HG03565 (cell line): ENCODE measurements around the gene TAOK2.
"Not testable (repeated sequence)": the region's sequence is repeated elsewhere in the genome, so short reads cannot be mapped to it uniquely, and the experiment has no call there.

Source experiments
- ATAC-seq: cut with Tn5 transposase; IDR thresholded peaks from one replicate; pipeline ENCODE4 v1.9.1; 2021; ENCODE audit warnings: mild to moderate bottlenecking, moderate library complexity; ENCODE audit not compliant: unreplicated experiment

The TAOK2 gene

DNA sequence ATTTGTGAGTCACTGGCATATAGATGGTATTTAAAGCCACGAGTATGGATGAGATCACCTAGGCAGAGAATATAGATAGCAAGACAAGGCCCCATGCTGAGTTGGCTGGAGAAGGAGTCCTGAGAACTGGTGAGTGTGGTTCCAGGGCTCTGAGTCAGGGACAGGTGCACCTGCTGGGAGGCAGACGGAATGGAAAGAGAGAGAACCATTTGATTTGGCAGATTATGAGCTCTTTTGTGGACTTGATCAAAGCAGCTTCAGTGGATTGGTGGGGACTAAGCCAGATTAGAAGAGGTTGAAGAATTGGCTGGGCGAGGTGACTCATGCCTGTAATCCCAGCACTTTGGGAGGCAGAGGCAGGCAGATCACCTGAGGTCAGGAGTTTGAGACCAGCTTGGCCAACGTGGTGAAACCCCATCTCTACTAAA, 45.1 kb downstream of the TAOK2 start:
- ATAC-seq, result no peak

DNA sequence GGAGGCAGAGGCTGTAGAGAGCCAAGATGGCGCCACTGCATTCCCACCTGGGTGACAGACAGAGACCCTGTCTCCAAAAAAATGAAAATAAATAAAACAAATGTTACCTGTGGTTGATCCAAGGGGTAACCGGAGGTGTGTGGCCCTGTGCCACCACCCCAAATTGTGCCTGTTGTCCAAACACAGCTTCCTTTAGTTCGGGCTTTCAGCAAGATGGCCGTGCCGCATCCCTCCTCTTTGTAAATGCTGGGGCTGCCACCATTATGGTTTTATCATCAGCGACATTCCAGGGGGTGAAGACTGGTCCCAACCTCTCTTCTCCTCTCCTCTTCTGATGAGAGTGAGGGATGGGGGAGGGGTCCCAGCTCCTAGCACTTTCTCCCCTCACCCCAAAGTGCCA, 49.2 kb downstream of the TAOK2 start, which contains the start of gene C16orf92:
C16orf92 (plus strand) TSS at position 312 of the 400 bp plus-strand sequence. CDS start 143 bp downstream, outside the sequence.
- no peak for ATAC-seq

DNA sequence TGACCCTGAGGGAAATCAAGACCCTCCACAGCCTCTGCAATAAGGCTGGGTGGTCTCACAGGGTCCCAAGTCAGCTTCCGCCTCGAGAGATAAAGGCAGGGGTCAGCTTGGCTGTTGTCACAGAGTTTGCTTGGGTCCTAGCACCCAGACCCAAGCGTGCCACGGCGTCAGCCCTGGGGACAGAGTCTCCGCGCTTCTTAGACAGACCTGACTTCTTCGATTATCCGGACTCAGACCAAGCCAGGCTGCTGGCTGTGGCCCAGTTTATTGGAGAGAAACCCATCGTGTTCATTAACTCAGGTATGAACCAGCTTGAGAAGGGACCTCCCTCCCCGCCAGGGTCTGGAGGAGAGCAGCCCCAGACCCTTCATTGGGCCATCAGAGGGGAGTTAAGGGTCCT, 49.9 kb downstream of the TAOK2 start:
- no peak for ATAC-seq

DNA sequence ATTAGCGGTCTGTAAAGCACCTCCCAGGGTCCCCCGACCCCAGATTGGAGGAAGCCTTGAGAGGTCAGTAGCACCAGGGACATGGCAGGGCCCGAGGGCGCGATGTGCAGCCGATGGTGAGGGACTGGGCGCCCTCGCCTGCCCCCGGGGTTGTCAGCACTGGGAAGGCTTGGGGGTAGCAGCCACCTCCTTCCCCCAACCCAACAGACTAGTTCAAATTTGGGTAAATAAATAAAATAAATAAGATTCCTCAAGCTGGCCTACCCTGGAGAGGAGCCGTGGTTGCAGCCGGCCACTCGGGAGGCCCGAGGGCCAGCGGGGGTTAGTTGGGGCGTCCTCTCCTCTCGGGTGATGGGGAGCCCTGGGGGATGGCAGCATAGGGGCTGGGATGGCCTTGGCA, 50.8 kb downstream of the TAOK2 start:
- no peak for ATAC-seq

DNA sequence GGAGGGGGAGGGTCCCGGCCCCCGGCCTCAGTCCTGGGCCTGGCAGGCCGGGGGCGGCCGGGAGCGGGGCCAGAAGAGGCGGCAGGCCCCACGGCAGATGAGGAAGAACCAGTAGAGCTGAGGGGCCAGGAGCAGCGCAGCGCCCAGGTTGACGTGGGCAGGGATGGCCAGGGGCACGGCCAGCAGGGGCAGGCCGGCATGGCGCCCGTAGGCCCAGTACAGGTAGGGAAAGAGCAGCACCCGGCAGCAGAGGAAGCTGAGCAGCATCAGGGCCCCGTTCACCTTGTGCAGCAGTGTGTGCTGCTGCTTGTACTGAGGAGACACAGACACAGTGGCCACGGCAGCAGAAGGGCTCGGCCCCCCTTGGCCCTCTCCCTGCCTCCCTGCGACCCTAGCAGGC, 51.5 kb downstream of the TAOK2 start:
- no peak for ATAC-seq

DNA sequence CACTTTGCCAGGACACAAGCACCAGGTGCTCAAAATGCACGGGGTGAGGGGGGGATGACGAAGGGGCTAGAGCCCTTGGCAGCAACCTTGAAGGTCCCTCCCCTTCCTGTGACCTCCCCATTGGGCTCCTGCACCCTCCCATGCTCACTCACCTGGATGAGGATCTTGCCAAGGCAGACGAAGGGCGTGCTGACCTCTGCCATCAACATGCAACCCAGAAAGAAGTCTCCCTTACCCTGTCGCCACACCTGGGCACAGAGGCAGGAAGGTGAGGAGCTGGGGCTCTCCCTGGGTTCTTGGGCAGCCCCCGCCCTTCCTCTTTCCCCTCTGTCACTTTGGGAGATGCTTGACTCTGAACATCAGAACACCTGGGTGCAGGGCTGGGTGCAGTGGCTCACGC, 51.9 kb downstream of the TAOK2 start:
- ATAC-seq, result no peak

DNA sequence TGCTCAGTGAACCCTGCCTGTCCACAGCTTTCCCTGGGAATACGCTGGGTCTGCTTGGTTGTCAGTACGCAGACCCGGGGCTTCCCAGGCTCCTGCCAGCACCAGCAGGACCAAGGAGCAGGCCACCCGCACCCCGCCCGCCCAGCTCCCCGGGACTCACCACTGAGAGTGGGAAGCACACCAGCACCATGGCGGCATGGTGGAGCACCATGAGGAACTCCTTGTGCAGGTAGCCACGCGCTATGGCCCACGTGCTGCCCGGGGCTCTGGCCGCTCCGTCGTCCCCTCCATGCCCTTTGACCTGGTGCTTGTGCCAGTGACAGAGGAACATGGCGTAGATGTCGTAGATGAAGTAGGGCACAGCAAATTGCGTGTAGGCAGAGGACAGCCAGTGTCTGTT, 52.8 kb downstream of the TAOK2 start:
- ATAC-seq, result no peak

DNA sequence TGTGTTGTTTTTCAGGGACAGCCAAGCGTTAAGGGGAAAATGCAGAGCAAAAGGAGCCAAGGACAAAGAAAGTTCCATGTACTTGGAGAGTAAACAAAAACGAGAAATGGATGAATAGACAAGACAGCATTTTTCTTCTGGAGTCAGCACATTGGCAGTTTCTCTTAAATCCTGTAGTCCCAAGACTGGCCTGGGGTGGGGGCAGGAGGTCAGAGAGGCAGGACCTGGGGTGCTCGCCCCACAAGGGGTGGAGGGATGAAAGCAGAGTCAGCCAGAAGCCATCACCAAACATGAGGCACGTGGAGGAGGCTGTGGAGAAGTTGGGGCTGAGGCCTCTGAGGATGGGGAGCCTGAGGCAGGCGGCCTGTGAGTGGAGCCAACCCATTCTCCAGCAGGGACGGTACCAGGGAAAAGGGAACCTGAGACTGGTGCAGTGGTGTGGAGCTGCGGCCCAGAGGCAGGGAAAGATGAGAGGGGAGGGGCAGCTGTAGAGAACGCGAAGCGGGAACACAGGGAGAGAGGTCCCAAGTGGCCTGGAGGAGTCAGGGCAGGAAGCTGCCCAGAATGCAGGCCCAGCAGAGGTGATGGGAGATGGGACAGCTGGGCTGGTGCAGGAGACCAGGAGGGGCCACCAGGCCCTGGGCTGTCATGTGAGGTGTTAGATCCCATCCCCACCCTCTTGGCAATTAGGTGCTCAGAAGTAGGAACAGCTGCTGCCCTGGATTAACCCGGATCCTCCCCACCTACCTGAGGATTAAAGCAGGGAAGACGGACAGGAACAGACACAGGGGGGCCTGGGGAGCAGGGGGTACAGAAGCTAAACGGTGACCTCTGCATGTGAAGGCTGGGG, 54.1 kb downstream of the TAOK2 start:
- no peak for ATAC-seq

DNA sequence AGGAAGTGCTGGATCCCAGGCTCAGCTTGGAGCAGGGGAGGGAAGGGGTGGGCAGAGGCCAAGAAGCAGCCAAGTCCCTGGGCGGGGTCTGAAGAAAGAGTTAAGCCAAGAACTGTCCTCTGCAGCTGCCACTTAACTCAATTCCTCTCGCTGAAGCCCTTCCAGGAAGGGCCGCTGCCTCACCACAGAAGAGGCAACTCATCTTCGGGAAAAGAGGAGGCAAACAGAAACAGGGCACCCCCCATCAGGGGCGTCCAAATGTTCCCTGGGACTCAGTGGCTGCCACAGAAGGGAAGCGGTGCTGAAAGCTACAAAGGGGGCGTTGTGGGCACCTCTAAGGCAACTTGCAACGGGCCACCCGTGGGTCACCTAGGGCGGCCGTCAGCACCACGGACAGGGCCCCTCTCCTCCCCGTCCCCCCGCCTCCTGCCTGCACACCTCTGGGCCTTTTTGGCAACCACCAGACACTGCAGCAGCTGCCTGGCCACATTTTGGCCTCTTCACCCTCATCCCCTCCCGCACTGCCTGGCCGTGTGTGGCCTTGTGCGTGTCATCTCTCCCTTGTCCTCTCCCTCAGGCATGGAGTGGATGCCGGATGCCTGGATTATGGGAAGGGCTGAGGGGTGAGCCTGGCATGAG, 54.9 kb downstream of the TAOK2 start:
- ATAC-seq, result no peak

DNA sequence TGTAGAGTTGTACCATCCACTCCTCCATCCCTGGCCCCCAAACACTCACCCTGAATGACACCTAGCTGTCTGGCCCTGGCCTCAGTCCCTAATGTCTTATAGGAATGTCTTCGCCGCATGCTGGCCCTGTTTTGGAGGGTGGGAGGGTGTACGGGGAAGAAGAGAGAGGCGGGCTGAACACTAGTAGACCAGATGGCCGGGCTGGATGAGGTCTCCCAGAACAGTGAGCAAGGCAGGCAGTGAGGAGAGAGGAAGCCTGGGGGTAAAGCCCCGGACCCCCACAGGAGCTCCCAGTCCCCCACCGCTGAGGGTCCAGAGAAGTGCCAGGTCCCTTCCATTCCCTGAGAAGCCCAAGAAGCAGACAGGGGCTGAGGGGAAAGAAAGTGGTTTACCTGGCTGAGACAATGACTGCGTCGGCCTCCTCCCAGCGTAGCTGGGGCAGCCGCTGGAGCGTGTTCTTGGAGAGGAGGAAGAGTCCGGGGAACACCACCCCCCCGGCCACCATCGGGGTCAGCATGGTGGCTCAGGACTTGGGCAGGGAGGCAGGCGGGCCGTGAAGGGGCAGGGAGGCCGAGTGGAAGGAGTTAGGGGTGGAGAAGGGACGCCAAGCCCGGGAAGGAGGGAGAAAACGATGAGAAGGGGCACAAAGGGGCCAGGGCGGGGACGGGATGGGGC, 56.5 kb downstream of the TAOK2 start:
- ATAC-seq, result no peak

DNA sequence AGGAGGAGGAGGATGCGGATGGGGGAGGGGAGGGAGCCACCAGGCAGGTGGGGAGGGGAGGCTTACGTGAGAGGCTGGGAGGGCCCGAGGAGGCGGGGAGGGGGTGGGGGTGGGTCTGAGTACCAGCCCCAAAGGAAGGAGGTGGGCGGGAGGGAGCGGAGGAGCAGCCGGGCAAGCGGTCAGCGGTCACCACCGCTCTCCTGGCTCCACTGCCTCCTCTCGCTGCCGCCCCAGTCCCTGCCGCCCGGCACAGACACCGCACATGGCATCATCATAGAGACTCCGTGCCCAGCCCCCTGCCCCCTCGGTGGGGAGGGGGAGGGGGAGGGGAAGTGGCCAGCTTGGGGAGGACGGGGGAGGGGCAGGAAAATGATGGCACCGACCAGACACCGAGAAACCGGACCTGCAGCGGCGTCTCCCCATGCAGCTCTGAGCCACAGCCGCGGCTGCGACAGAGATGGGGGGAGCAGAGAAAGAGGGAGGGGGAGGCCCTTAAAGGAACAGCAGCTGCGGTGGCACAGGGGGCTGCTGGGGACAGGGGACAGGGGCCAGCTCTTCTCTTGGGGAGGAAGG, 57.3 kb downstream of the TAOK2 start, which contains the start of gene TLCD3B:
TLCD3B (minus strand) TSS at position 431 of the 573 bp plus-strand sequence. CDS start 744 bp downstream, outside the sequence.
- no peak for ATAC-seq

DNA sequence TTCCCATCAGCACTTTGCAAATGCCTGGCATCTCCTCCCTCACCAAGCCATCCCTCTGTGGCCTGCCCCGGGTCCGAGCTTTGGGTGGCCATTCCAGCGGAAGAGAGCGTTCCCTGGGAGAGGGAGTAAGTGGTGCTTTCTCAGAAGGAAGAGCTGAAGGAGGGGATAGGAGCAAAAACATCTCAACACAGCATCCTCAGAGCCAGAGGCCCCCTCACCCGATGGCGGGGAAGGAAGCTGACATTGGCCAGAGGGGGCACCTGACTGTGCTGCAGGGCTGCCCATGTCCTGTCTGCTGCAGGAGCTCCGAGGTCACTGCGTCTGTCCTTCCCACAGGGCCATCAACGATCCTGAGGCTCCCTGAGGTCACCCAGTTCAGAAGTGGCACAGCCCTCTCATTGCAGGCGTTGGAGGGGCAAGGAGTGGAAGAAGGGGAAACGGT, 57.8 kb downstream of the TAOK2 start:
- ATAC-seq, result no peak

DNA sequence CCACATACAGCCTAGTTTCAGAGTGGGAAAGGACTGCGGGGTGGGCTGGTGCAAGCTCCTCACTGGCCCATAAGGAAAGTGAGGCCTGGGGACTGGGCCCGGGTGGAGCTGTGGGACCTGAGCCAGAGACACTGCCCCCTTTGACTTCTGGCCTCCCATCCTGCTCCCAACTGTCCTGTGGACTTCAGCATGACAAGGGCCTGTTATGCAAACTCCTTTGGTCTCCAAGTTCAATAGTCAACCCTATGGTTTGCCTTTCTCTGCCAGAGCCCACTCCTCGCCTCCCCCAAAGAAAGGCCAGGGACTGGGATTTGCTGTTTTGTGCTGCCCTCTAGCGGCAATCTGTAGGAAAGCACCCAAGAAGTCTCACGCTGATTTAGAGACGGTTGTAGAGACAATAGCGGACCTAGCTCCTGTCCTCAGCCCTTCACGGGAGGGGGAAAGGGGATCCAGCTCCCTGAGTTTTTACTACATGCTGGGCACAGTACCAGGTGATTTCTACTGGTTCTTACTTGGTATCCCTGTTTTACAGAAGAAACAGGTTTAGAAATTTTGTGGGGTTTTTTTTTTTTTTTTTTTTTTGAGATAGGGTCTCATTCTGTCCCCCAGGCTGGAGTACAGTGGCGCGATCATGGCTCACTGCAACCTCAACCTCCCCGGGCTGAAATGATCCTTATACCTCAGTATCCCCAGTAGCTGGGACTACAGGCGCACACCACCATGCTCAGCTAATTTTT, 58.6 kb downstream of the TAOK2 start:
- no peak for ATAC-seq

DNA sequence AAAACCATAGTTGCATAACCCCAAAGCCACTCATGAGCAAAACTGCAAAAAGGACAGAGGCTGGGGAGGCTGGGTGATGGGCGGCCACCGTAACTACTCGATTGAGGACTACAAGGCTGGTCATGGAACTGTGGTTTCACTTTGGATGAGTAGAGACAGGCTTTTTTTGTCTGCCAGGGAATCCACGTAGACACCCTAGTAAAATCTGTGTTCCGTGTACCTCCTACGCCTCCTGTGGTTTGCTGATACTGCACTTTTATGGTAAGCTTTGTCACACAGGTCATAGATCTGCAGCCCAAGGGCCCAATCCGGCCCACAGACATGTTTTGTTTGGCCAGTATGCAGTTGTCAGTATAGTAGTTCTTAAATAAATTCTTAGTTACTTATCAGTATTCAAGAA, 59.6 kb downstream of the TAOK2 start:
- ATAC-seq, result no peak

DNA sequence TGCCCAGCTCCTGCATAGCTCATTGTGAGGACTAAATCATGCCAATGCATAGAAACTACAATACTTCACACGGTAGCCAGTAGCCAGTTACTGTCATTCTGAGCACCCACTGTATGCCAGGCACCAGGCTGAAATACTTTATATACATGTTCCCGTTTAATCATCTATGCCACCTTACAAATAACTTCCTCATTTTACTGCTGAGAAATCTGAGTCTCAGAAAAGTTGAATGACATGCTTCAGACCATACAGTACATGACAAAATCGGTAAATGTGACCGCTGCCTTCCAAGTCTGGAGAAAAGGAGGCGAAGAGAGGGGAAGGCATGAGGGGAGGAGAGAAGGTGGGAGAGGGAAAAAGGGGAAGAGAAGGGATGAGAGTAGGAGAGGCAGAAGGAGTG, 66.6 kb downstream of the TAOK2 start:
- ATAC-seq, result no peak

DNA sequence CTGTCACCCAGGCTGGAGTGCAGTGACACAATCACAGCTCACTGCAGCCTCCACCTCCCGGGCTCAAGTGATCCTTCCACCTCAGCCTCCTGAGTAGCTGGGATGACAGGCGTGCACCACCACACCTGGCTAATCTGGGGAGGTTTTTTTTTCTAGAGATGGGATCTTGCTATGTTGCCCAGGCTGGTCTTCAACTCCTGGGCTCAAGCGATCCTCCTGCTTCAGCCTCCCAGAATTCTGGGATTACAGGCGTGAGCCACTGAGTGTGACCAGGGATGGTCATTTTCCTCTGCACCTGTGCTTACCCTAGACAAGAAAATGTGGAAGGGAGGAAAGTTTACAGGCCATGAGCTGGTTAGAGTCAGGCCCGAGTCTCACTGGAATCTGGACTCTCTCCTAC, 67.0 kb downstream of the TAOK2 start:
- not testable (repeated sequence) for ATAC-seq

DNA sequence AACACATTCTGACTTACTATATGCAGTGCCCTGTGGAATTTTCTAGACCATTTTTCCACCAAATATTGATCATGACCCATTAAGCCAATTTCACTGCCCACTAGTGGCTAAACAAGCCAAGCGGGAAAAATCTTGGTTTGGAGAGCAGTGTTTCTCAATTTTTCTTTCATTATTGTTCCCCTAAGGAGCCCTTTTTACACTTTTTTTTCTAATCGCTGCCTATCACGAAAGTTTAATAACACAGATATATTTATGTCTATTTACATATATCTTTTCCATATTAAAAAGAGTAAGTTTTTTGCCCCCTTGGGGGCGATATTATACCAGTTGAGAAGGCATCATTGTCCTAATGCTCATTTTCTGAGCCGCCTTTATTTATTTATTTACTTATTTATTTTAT, 68.2 kb downstream of the TAOK2 start:
- ATAC-seq, result no peak
